ENCODE results near the gene CLDN22. TPM values are rescaled to one million over a fixed set of nuclear protein-coding genes. Genes with fewer than 3 reads are reported as not detected.

Gene CLDN22
- total RNA-seq, 6 donors from 2014 or later: 1.8 TPM; not detected in 5

DNA sequence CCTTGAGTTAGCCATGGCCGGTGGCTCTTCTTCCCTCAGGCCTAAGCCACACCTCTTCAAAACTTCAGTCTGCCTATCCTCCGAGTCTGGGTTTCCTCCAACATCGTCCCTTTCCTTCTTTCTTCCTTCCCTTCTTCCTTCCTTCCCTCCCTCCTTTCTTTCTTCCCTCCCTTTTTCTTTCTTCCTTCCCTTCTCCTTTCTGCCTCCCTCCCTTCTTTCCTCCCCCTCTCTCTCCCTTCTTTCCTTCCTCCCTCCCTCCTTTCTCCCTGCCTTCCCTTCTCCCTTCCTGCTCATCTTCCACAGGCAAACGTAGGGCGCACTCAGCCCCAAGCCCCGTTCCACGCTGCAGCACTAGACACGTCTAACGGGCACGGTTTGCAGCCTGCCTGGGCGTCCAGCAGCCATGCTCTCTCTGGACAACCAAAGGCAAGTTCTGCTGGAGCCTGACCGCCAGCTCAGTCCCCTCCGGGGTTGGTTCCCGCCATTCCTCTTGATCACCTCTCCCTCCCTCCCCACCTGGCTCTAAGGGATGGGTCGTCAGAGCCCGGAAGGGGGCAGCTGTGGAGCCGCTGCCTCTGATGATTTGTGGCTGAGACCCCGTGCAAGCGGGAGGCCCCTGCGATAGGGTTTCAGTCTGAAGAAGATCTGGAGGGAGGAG, 36.2 kb upstream of the CLDN22 start:
- DNase-seq: peak in 1 of 2 donors; percentile 57

DNA sequence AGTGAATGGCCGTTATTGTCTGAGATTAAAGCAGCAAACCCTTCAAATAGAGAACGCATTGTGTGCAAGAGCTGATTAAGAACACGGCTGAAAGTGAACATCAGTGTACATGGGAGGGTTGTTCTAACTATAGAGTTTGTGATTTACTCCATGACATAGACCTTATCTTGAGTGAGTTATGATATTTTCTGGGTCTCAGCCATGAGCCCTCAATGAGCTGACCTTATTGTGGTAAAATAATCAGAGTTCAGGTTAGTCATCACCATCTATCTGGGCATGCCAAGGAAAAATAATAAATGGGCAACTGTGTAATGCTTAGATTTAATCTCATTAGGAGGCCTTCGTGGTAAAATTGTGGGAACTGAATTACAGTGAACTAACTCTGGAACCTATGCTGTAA, 35.3 kb upstream of the CLDN22 start:
- Histone ChIP-seq H3K27me3 (no peaks in the 10 kb centered on the region), H3K36me3 (no peaks in the 10 kb centered on the region), H3K27ac (no peak overlapping the region), H3K4me3 (no peak overlapping the region), H3K9me3 (no peaks in the 10 kb centered on the region), H3K4me1 (no peaks in the 10 kb centered on the region)
- TF ChIP-seq, protein P1, sequence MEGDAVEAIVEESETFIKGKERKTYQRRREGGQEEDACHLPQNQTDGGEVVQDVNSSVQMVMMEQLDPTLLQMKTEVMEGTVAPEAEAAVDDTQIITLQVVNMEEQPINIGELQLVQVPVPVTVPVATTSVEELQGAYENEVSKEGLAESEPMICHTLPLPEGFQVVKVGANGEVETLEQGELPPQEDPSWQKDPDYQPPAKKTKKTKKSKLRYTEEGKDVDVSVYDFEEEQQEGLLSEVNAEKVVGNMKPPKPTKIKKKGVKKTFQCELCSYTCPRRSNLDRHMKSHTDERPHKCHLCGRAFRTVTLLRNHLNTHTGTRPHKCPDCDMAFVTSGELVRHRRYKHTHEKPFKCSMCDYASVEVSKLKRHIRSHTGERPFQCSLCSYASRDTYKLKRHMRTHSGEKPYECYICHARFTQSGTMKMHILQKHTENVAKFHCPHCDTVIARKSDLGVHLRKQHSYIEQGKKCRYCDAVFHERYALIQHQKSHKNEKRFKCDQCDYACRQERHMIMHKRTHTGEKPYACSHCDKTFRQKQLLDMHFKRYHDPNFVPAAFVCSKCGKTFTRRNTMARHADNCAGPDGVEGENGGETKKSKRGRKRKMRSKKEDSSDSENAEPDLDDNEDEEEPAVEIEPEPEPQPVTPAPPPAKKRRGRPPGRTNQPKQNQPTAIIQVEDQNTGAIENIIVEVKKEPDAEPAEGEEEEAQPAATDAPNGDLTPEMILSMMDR (IDR thresholded peaks at IDR 0.05): no peak
- no peak for TF ChIP-seq POLR2AphosphoS5 (IDR thresholded peaks at IDR 0.05)
- TF ChIP-seq EP300 (IDR thresholded peaks at IDR 0.05): no peak
- no peak for TF ChIP-seq POLR2A (IDR thresholded peaks at IDR 0.05)
- DNase-seq: no peak
- WGBS, 2 donors: 69 to 71% methylated on average over 4 of the region's 4 CpGs
- ATAC-seq (ENCODE audit: low FRiP score in 2 of 2): no peak

More for the DNA sequence above, 36.2 kb upstream of the CLDN22 start:
- TF ChIP-seq EP300 (IDR thresholded peaks at IDR 0.05): no peak
- TF ChIP-seq POLR2A (IDR thresholded peaks at IDR 0.05): no peak
- TF ChIP-seq, protein P1 (IDR thresholded peaks at IDR 0.05): no peak
- no peak for TF ChIP-seq POLR2AphosphoS5 (IDR thresholded peaks at IDR 0.05)
- no peak for ATAC-seq (ENCODE audit: low FRiP score in 2 of 2)
- H3K4me1 ChIP-seq: no peaks in the 10 kb centered on the region
- no peaks in the 10 kb centered on the region for H3K36me3 ChIP-seq
- H3K27ac ChIP-seq: no peak overlapping the region
- WGBS, 2 donors: 84 to 90% methylated on average over 19 to 20 of the region's 20 CpGs
- no peaks in the 10 kb centered on the region for H3K27me3 ChIP-seq
- H3K4me3 ChIP-seq: no peak overlapping the region
- H3K9me3 ChIP-seq: no peaks in the 10 kb centered on the region

DNA sequence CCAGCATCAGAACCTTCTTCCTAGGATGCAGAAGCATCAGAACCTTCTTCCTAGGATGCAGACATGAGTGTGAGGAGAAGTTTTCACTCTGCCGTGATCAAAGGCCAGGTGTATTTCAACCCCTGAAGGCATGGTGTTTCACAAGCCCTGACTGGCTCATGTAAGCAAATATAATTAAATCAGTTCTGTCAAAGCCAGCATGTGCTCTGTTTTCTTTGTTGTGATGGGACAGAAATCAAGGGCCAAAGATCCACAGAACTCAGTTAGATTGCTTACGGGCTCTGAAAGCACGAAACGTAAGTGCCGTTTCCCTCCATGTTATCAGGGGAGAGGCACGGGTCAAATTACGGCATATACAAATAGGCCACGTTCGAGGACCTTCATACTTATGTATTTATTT, 34.1 kb upstream of the CLDN22 start:
- no peak for DNase-seq
- no peak overlapping the region for H3K4me3 ChIP-seq
- WGBS, 2 donors: 50 to 68% methylated on average over 9 of the region's 9 CpGs
- no peaks in the 10 kb centered on the region for H3K9me3 ChIP-seq
- no peak overlapping the region for H3K27ac ChIP-seq
- H3K4me1 ChIP-seq: no peaks in the 10 kb centered on the region
- no peaks in the 10 kb centered on the region for H3K27me3 ChIP-seq
- ATAC-seq (ENCODE audit: low FRiP score in 2 of 2): no peak
- TF ChIP-seq POLR2A (IDR thresholded peaks at IDR 0.05): no peak
- TF ChIP-seq POLR2AphosphoS5 (IDR thresholded peaks at IDR 0.05): no peak
- TF ChIP-seq, protein P1 (IDR thresholded peaks at IDR 0.05): no peak
- TF ChIP-seq EP300 (IDR thresholded peaks at IDR 0.05): no peak
- no peaks in the 10 kb centered on the region for H3K36me3 ChIP-seq

DNA sequence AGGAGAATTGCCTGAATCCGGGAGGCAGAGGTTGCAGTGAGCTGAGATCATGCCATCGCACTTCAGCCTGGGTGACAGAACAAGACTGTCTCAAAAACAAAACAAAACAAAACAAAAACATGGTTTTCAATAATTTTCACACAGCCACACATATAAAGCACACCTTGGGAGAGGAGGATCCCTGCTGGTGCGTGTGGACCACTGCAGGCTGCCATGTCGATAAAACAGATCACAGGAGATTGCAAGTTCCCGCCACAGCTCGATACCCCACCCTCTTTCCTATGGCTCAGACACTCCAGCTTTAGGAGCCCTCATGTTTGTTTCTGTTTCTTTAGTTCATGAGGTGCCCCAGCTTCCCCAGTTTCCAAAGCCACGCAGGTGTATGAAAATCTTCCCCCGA, 33.5 kb upstream of the CLDN22 start:
- DNase-seq (no peak), ATAC-seq (ENCODE audit: low FRiP score in 2 of 2) (no peak)
- Histone ChIP-seq H3K27me3 (no peaks in the 10 kb centered on the region), H3K9me3 (no peaks in the 10 kb centered on the region), H3K4me3 (no peak overlapping the region), H3K27ac (no peak overlapping the region), H3K4me1 (no peaks in the 10 kb centered on the region), H3K36me3 (no peaks in the 10 kb centered on the region)
- WGBS, 2 donors: 92% methylated on average over 8 of the region's 8 CpGs
- TF ChIP-seq, protein P1 (IDR thresholded peaks at IDR 0.05): no peak
- TF ChIP-seq POLR2AphosphoS5 (IDR thresholded peaks at IDR 0.05) (no peak), EP300 (IDR thresholded peaks at IDR 0.05) (no peak), POLR2A (IDR thresholded peaks at IDR 0.05) (no peak)

DNA sequence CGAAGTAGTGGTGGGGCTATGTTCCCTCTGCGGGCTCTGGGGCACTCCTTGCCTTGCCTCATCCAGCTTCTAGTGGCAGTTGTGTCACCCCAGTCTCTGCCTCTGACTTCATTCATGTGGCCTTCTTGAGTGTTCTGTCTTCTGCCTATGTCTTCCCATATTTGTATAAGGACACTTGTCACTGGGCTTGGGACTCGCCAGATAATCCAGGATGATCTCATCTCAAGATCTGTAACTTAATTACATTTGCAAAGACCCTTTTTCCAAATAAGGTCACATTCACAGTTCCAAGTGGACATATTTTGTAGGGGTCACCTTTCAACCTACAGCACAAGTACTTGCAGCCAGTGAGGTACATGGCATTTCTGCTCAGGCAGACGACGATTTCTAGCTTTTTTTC, 32.5 kb upstream of the CLDN22 start:
- Histone ChIP-seq H3K27me3 (no peaks in the 10 kb centered on the region), H3K36me3 (no peaks in the 10 kb centered on the region), H3K4me3 (no peak overlapping the region), H3K4me1 (no peaks in the 10 kb centered on the region), H3K27ac (no peak overlapping the region), H3K9me3 (no peaks in the 10 kb centered on the region)
- TF ChIP-seq POLR2A (IDR thresholded peaks at IDR 0.05) (no peak), POLR2AphosphoS5 (IDR thresholded peaks at IDR 0.05) (no peak), EP300 (IDR thresholded peaks at IDR 0.05) (no peak)
- TF ChIP-seq, protein P1 (IDR thresholded peaks at IDR 0.05): no peak
- DNase-seq (no peak), ATAC-seq (ENCODE audit: low FRiP score in 2 of 2) (no peak)
- WGBS, 2 donors: 87 to 91% methylated on average over 5 of the region's 5 CpGs

All from upper lobe of left lung (tissue), 6 donors.